Measurements from ENCODE around the gene BRI3BP.
A peak's percentile ranks its signal among the peaks of the same experiment; 100 is the strongest.
"Not testable (repeated sequence)": the region's sequence is repeated elsewhere in the genome, so short reads cannot be mapped to it uniquely, and the experiment has no call there.

The BRI3BP gene

GRCh38 chr12:124971603-124972002 is 21.8 kb upstream of the BRI3BP start:
- DNase-seq (ENCODE audit: low read depth in 2 of 2, low spot score in 1 of 2), result no peak

- DNase-seq (ENCODE audit: low read depth in 2 of 2, low spot score in 1 of 2), result no peak
Measured at GRCh38 chr12:124972211-124972610, 21.2 kb upstream of the BRI3BP start.

DNA sequence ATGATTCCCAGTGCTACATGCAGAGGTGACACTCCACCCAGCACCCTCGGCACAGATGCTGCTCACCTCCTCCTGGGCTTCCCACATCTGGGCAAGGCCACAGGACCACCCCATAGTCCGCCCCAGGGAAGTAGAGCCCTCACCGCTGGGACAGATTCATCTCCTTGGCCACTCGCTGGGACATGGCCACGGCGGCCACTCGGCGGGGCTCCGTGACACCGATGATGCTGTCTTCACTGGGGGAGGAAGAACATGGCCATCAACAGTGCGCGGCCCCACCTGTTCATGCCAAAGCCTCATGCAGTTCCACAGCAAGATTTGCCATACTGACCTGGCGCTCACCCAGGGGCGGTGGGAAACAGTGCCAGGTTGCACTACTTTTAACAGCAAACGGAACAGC is 18.2 kb upstream of the BRI3BP start:
- DNase-seq (ENCODE audit: low read depth in 2 of 2, low spot score in 1 of 2), result no peak

DNA sequence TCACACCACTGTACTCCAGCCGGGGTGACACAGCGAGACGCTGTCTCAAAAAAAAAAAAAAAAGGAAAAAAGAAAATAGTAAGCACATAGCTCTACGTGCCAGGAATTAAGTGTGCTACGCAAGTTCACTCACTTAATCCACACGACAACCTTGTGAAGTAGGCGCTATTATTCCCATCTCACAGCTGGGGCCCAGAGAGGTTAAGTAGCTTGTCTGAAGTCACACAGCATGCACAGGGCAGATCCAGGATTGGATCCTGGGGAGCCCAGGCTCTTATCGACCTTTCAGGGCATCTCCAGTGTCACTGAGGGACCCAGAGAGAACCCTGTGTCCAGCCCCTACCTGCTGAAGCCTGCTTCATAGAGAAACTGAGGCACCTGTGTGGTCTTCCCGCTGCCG is 16.4 kb upstream of the BRI3BP start:
- no peak for DNase-seq (ENCODE audit: low read depth in 2 of 2, low spot score in 1 of 2)

DNA sequence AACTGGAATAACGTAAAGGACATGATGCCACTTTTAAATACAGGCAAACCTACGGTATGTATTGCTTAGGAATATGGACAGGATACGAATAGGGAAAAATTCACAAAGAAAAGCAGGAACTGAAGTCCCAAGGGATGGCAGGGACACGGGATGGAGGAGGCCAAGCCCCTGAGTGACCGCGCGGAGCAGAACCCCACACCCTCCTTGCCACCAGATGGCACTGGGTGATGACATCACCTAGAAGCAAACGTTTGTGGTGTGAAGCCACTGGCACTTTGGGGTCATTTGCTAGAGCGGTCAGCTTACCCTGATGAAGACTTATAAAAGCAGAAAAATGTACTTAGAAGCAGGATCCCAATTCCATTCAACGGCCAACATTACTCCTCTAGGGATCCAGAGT is 13.9 kb upstream of the BRI3BP start:
- DNase-seq (ENCODE audit: low read depth in 2 of 2, low spot score in 1 of 2), result no peak

DNA sequence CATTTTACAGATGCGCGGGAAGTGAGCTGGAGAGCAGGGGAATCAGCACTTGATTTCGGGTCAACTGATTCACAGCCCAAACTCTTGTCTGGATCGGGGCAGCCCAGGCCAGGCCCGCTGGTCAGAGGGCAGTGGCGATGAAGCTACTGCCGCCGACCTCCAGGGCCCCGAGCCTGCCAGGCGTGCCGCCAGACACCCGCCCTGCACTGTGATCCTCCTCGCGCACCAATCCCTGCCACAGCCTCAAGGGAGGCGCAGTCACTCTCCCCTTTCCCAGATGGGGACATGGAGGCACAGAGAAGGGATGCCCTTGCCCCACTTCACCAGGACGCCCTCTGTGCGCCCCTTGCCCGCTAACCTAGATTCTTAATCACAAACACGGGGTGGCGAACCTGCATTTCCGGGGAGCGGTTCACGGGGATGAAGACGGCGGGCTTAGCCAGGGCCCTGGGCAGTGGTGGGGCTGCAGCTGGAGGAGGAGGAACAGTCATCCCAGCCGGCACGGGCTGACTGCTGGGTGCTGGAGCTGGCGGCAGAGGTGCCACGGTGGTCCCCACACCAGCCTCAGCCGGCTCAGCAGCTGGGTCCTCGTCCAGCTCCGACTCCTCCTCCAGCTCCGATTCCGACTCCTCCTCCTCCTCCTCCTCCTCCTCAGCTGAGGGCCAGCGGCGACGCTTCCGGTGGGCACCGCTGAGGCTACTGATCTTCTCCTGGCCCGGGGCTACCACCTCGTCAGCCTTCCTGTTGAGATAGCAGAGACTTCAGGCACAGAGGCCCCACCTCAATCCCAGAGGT is 13.2 kb upstream of the BRI3BP start:
- no peak for DNase-seq (ENCODE audit: low read depth in 2 of 2, low spot score in 1 of 2)

- DNase-seq (ENCODE audit: low read depth in 2 of 2, low spot score in 1 of 2), result not testable (repeated sequence)
Measured at GRCh38 chr12:124986876-124987275, 6.6 kb upstream of the BRI3BP start.

GRCh38 chr12:124992874-124993625 is 395 bp upstream of the BRI3BP start:
- DNase-seq (ENCODE audit: low read depth in 2 of 2, low spot score in 1 of 2), result peak; percentile 46 to 64

DNA sequence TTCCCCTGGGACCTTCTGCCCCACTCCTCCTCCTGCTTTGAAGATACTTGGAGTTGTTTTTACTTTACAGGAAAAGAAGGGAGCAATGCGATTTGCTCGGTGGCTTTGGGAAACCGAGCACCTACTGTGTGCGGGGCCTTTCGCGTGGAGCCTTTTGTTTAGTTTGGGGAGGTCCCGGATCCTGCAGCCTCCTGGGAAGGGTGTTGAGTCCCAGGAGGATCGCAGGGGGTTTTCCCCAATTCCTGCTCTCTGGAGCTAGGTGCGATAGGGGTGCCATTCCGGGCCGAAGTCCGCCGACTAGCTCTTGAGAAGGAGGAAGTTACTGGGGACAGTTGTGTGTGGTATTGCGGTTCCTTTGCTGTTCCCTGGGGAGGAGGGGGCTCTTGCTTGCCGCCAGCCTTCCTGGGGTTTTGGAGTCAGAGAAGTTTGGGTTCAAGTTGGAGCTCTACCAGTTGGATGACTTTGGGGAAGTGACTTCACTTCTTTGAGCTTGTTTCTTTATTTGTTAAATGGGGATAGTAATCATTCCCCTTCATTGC is 1.1 kb downstream of the BRI3BP start:
- DNase-seq (ENCODE audit: low read depth in 2 of 2, low spot score in 1 of 2), result no peak

- no peak for DNase-seq (ENCODE audit: low read depth in 2 of 2, low spot score in 1 of 2)
Measured at GRCh38 chr12:124995200-124995961, 1.9 kb downstream of the BRI3BP start.

DNA sequence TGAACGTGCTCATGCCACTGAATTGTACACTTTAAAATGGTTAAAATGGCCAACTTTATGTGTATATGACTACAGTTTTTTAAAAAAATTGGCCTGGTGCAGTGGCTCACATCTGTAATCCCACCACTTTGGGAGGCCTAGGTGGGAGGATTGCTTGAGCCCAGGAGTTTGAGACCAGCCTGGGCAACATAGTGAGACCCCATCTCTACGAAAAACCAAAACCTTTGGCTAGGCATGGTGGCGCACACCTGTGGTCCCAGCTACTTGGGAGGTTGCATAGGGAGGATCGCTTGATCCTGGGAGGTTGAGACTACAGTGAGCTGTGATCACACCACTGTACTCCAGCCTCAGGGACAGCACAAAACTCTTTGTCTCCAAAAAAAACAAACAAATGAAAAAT is 5.3 kb downstream of the BRI3BP start:
- no peak for DNase-seq (ENCODE audit: low read depth in 2 of 2, low spot score in 1 of 2)

- no peak for DNase-seq (ENCODE audit: low read depth in 2 of 2, low spot score in 1 of 2)
Measured at GRCh38 chr12:125001636-125002035, 8.2 kb downstream of the BRI3BP start.

- DNase-seq (ENCODE audit: low read depth in 2 of 2, low spot score in 1 of 2), result no peak
Measured at GRCh38 chr12:125003021-125003420, 9.6 kb downstream of the BRI3BP start.

- DNase-seq (ENCODE audit: low read depth in 2 of 2, low spot score in 1 of 2), result no peak
Measured at GRCh38 chr12:125004621-125005020, 11.2 kb downstream of the BRI3BP start.

- DNase-seq (ENCODE audit: low read depth in 2 of 2, low spot score in 1 of 2), result no peak
Measured at GRCh38 chr12:125005652-125006051, 12.2 kb downstream of the BRI3BP start.

GRCh38 chr12:125006365-125006764 is 12.9 kb downstream of the BRI3BP start:
- DNase-seq (ENCODE audit: low read depth in 2 of 2, low spot score in 1 of 2), result no peak

DNA sequence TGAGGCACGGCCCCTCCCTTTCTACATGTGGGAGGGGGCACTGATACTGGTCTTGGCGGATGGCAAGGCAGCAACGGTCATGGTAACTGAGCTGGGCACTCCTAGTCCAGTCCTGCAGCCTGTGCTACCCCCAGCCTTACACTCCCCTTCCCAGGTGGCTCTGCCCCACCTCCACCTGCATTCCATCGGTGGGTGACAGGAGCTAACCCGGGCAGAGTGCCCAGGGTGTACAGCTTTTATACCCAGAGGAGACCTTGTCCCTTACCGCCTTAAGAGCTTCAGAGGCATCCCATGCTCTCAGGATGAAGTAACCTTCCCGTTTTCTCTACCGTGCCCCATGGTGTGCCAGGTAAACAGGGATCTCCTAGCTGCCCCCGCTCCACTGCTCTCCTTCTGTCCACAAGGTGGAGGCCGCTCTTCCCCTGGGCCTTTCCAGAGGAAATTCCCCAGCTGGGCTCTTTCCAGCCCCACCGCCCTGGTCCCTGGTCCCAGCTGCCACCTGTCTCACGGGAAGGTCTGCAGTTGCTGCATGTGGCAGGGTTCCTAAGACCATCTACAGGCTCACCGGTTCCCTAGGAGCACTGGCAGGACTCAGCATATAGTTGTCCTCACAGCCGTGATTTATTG is 20.5 kb downstream of the BRI3BP start:
- no peak for DNase-seq (ENCODE audit: low read depth in 2 of 2, low spot score in 1 of 2)

GRCh38 chr12:125014526-125014925 is 21.1 kb downstream of the BRI3BP start:
- DNase-seq (ENCODE audit: low read depth in 2 of 2, low spot score in 1 of 2), result no peak

GRCh38 chr12:125015680-125016310 is 22.4 kb downstream of the BRI3BP start:
- DNase-seq (ENCODE audit: low read depth in 2 of 2, low spot score in 1 of 2), result no peak

DNA sequence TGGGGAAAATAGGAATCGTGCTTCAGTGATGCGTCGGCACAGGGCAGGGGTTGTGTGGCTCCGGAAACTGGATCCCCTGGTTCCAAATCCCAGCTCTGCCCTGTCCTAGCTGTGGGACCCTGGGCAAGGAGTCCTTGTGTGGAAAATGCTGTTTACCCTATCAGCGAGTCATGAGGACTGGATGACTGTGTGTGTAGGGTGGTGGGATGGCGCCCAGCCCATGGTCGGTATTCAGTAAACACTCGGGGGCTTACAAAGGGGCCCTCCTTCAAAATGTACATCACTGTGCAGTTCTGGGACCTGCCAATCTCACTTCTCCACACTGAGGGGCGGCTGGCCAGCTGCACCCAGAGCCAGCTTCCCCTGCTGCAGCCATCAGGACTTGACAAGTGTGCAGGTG is 24.4 kb downstream of the BRI3BP start:
- no peak for DNase-seq (ENCODE audit: low read depth in 2 of 2, low spot score in 1 of 2)

- DNase-seq (ENCODE audit: low read depth in 2 of 2, low spot score in 1 of 2), result no peak
Measured at GRCh38 chr12:125018356-125018755, 24.9 kb downstream of the BRI3BP start.
